Neural progenitor cell (in vitro differentiated cells): ENCODE data around the gene GIMD1.
"Not testable (repeated sequence)": the region's sequence is repeated elsewhere in the genome, so short reads cannot be mapped to it uniquely, and the experiment has no call there.

Source experiments
- CTCF ChIP-seq: fragments of 200-600 bp; sonication (generic); IDR thresholded peaks from 2 replicates; pipeline ENCODE4 v1.5.1; 2017; ENCODE audit warnings: antibody characterized with exemption, mild to moderate bottlenecking
- EZH2 ChIP-seq: fragments of 200-600 bp; sonication (generic); IDR thresholded peaks from 2 replicates; pipeline ENCODE4 v1.6.1; 2017; ENCODE audit warnings: antibody characterized with exemption, mild to moderate bottlenecking, moderate library complexity
- EZH2phosphoT487 ChIP-seq: fragments of 200-600 bp; sonication (generic); IDR thresholded peaks from 2 replicates; pipeline ENCODE4 v1.6.1; 2017; ENCODE audit warnings: antibody characterized with exemption

DNA sequence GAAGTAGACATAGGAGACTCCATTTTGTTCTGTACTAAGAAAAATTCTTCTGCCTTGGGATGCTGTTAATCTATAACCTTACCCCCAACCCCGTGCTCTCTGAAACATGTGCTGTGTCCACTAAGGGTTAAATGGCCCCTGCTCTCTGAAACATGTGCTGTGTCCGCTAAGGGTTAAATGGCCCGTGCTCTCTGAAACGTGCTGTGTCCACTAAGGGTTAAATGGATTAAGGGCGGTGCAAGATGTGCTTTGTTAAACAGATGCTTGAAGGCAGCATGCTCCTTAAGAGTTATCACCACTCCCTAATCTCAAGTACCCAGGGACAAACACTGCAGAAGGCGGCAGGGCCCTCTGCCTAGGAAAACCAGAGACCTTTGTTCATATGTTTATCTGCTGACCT, 46.8 kb downstream of the GIMD1 start:
- not testable (repeated sequence) for TF ChIP-seq EZH2phosphoT487, CTCF, EZH2
